ENCODE results near the gene PCMT1.

PCMT1 gene

GRCh38 chr6:149755300-149756260 lies 6.0 kb downstream of the PCMT1 start:
- Histone ChIP-seq H3K4me1 (ENCODE audit: insufficient read depth, poor library complexity, severe bottlenecking) (peaks cover 12% of the 10 kb centered on the region), H3K4me3 (ENCODE audit: severe bottlenecking) (no peak overlapping the region), H3K27me3 (ENCODE audit: insufficient read depth, poor library complexity, severe bottlenecking) (no peaks in the 10 kb centered on the region), H3K9me3 (ENCODE audit: severe bottlenecking) (no peaks in the 10 kb centered on the region), H3K36me3 (ENCODE audit: low read depth) (peaks cover 53% of the 10 kb centered on the region), H3K27ac (ENCODE audit: poor library complexity, severe bottlenecking) (no peak overlapping the region)
- DNase-seq (ENCODE audit: low spot score) (no peak), ATAC-seq (ENCODE audit: low read depth) (no peak)
- no peak for TF ChIP-seq CTCF (IDR thresholded peaks at IDR 0.05; ENCODE audit: poor library complexity, severe bottlenecking)

GRCh38 chr6:149756261-149756636 lies 6.7 kb downstream of the PCMT1 start:
- no peak for DNase-seq (ENCODE audit: low spot score)
- Histone ChIP-seq H3K9me3 (ENCODE audit: severe bottlenecking) (no peaks in the 10 kb centered on the region), H3K36me3 (ENCODE audit: low read depth) (peaks cover 60% of the 10 kb centered on the region), H3K27ac (ENCODE audit: poor library complexity, severe bottlenecking) (no peak overlapping the region), H3K4me3 (ENCODE audit: severe bottlenecking) (no peak overlapping the region), H3K27me3 (ENCODE audit: insufficient read depth, poor library complexity, severe bottlenecking) (no peaks in the 10 kb centered on the region), H3K4me1 (ENCODE audit: insufficient read depth, poor library complexity, severe bottlenecking) (peaks cover 12% of the 10 kb centered on the region)
- no peak for ATAC-seq (ENCODE audit: low read depth)
- TF ChIP-seq CTCF (IDR thresholded peaks at IDR 0.05; ENCODE audit: poor library complexity, severe bottlenecking): no peak

- H3K27me3 ChIP-seq (ENCODE audit: insufficient read depth, poor library complexity, severe bottlenecking): no peaks in the 10 kb centered on the region
- no peaks in the 10 kb centered on the region for H3K9me3 ChIP-seq (ENCODE audit: severe bottlenecking)
- H3K36me3 ChIP-seq (ENCODE audit: low read depth): peaks cover 62% of the 10 kb centered on the region
- DNase-seq (ENCODE audit: low spot score) (no peak), ATAC-seq (ENCODE audit: low read depth) (no peak)
- no peak overlapping the region for H3K27ac ChIP-seq (ENCODE audit: poor library complexity, severe bottlenecking)
- H3K4me3 ChIP-seq (ENCODE audit: severe bottlenecking): no peak overlapping the region
- no peaks in the 10 kb centered on the region for H3K4me1 ChIP-seq (ENCODE audit: insufficient read depth, poor library complexity, severe bottlenecking)
- no peak for TF ChIP-seq CTCF (IDR thresholded peaks at IDR 0.05; ENCODE audit: poor library complexity, severe bottlenecking)
Observed at GRCh38 chr6:149761438-149761837, 11.9 kb downstream of the PCMT1 start.

GRCh38 chr6:149763866-149764265 lies 14.3 kb downstream of the PCMT1 start:
- Histone ChIP-seq H3K4me1 (ENCODE audit: insufficient read depth, poor library complexity, severe bottlenecking) (no peaks in the 10 kb centered on the region), H3K4me3 (ENCODE audit: severe bottlenecking) (no peak overlapping the region), H3K27ac (ENCODE audit: poor library complexity, severe bottlenecking) (no peak overlapping the region), H3K36me3 (ENCODE audit: low read depth) (peaks cover 62% of the 10 kb centered on the region), H3K9me3 (ENCODE audit: severe bottlenecking) (no peaks in the 10 kb centered on the region), H3K27me3 (ENCODE audit: insufficient read depth, poor library complexity, severe bottlenecking) (no peaks in the 10 kb centered on the region)
- no peak for TF ChIP-seq CTCF (IDR thresholded peaks at IDR 0.05; ENCODE audit: poor library complexity, severe bottlenecking)
- no peak for ATAC-seq (ENCODE audit: low read depth)
- no peak for DNase-seq (ENCODE audit: low spot score)
